WTC11 (cell line): ENCODE data around the gene DRG2. TPM values are rescaled to one million over a fixed set of nuclear protein-coding genes. Genes with fewer than 3 reads are reported as not detected.

Source experiments
- ATAC-seq: fragments of 200-7000 bp; cut with Tn5 transposase; 2 replicates; pipeline ENCODE4 v1.10.0; 2021; ENCODE audit warnings: mild to moderate bottlenecking, moderate library complexity
- CTCF ChIA-PET: fragments of 300-600 bp; sonication (Branson Sonifier 250); formaldehyde crosslinking; loops from one replicate; lab custom pipeline; 2021; ENCODE audit warnings: antibody characterized with exemption; lab: Charles Lee
- POLR2A ChIA-PET: fragments of 350-600 bp; sonication (Branson Sonifier 250); formaldehyde crosslinking; loops from one replicate; lab custom pipeline; 2021; ENCODE audit warnings: antibody characterized with exemption; lab: Charles Lee
- DNase-seq: peaks from one replicate; pipeline ENCODE4 v3.0.0; 2021; ENCODE audit warnings: low spot score
- H3K27ac Mint-ChIP-seq: 2 replicates; pipeline ENCODE4 v1.8.0; 2021; ENCODE audit warnings: mixed read lengths
- H3K27me3 Mint-ChIP-seq: 2 replicates; pipeline ENCODE4 v1.8.0; 2021; ENCODE audit warnings: low read depth, mild to moderate bottlenecking, moderate library complexity, mixed read lengths
- H3K36me3 Mint-ChIP-seq: 2 replicates; pipeline ENCODE4 v1.8.0; 2021; ENCODE audit warnings: mixed read lengths
- H3K4me1 Mint-ChIP-seq: 2 replicates; pipeline ENCODE4 v1.8.0; 2022; ENCODE audit warnings: mixed read lengths
- H3K4me3 Mint-ChIP-seq: 2 replicates; pipeline ENCODE4 v1.8.0; 2021; ENCODE audit warnings: mild to moderate bottlenecking, moderate library complexity, mixed read lengths
- H3K9me3 Mint-ChIP-seq: 2 replicates; pipeline ENCODE4 v1.8.0; 2021; ENCODE audit warnings: mixed read lengths
- FOXJ3 ChIP-seq: sonication (generic); formaldehyde crosslinking; IDR thresholded peaks from 2 replicates; pipeline ENCODE4 v1.9.0; 2021; ENCODE audit warnings: missing genetic modification reagents, mild to moderate bottlenecking, borderline replicate concordance
- IRF2 ChIP-seq: sonication (generic); formaldehyde crosslinking; IDR thresholded peaks from 2 replicates; pipeline ENCODE4 v1.8.0; 2022; ENCODE audit warnings: low read depth, missing genetic modification reagents, borderline replicate concordance
- JAZF1 ChIP-seq: fragments of 250-450 bp; sonication (Bioruptor Pico); IDR thresholded peaks from 2 replicates; pipeline ENCODE4 v1.9.0; 2021; ENCODE audit warnings: moderate library complexity, mild to moderate bottlenecking, inconsistent platforms
- TEAD4 ChIP-seq: sonication (generic); formaldehyde crosslinking; IDR thresholded peaks from 2 replicates; pipeline ENCODE4 v1.8.0; 2022; ENCODE audit warnings: mild to moderate bottlenecking, missing genetic modification reagents
- ZNF121 ChIP-seq: sonication (generic); formaldehyde crosslinking; IDR thresholded peaks from 2 replicates; pipeline ENCODE4 v1.8.0; 2023; ENCODE audit warnings: missing genetic modification reagents
- ZNF263 ChIP-seq: sonication (generic); formaldehyde crosslinking; IDR thresholded peaks from 2 replicates; pipeline ENCODE4 v1.8.1; 2022; ENCODE audit warnings: low read depth, mild to moderate bottlenecking, moderate library complexity, missing genetic modification reagents
- total RNA-seq: library from RNA; stranded (reverse); gene quantifications from 3 replicates; pipeline ENCODE4 v1.2.3, GENCODE V29; 2021
- TF ChIP-seq, protein P1 (sequence below): fragments of 200-600 bp; IDR thresholded peaks from 2 replicates; pipeline ENCODE4 v1.8.0; 2022; ENCODE audit warnings: antibody characterized with exemption
- TF ChIP-seq, protein P2 (sequence below): sonication (generic); formaldehyde crosslinking; IDR thresholded peaks from 2 replicates; pipeline ENCODE4 v1.8.1; 2023; ENCODE audit warnings: mild to moderate bottlenecking, moderate library complexity, missing genetic modification reagents
- TF ChIP-seq, protein P3 (sequence below): sonication (generic); formaldehyde crosslinking; IDR thresholded peaks from 2 replicates; pipeline ENCODE4 v1.8.1; 2023; ENCODE audit warnings: mild to moderate bottlenecking, missing genetic modification reagents
- TF ChIP-seq, protein P4 (sequence below): sonication (generic); formaldehyde crosslinking; IDR thresholded peaks from 2 replicates; pipeline ENCODE4 v1.8.1; 2023; ENCODE audit warnings: mild to moderate bottlenecking, missing genetic modification reagents, moderate library complexity
- TF ChIP-seq, protein P5 (sequence below): sonication (generic); formaldehyde crosslinking; IDR thresholded peaks from 2 replicates; pipeline ENCODE4 v1.8.1; 2022; ENCODE audit warnings: low read depth, mild to moderate bottlenecking, moderate library complexity, missing genetic modification reagents, borderline replicate concordance
- TF ChIP-seq, protein P6 (sequence below): fragments of 250-450 bp; sonication (Bioruptor Pico); IDR thresholded peaks from 2 replicates; pipeline ENCODE4 v2.1.2; 2022; ENCODE audit warnings: mild to moderate bottlenecking, moderate library complexity

Gene DRG2
- total RNA-seq, 1 experiment from 2014 or later, result 41.4 TPM

DNA sequence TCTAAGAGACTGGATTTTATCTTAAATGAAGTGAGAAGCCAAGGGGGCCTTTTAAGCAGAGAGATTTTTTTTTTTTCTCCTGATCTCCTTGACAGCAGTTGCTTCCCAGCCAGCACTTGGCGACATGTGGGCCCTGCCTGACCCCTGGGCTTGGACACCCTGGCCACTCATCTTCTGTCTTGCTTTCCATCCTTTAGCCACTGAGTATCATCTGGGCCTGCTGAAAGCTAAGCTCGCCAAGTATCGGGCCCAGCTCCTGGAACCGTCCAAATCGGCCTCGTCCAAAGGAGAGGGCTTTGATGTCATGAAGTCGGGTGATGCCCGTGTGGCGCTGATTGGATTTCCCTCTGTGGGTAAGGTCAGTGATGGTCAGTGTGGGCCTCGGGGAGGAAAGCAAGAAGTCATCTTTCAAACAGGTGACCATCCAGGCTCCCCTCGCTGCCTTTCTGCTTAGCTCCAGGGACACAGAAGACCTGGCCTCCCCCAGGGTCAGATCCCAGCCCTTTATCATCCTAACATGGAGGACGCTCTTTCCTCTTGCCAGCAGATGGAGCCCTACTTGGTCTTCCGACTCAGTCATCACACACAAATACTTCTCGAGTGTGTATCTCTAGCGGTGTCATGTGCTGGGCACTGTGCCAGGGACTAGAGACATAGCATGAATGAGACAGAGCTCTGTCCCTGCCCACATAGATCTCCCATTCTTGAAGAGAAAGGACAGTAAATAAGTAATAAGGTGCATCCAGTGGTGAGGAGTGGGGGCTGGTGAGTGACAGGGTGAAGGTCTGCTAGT is 6.1 kb downstream of the DRG2 start:
- DNase-seq (peak; percentile 25), ATAC-seq (peak; percentile 67)
- POLR2A ChIA-PET, result no interaction called here
- Mint-ChIP-seq H3K27me3 (no peaks in the 10 kb centered on the region), H3K27ac (peak overlapping the region; percentile 86; the same call in 1 of the 2 replicates), H3K4me1 (peaks cover 1% of the 10 kb centered on the region), H3K9me3 (no peaks in the 10 kb centered on the region), H3K4me3 (no peak overlapping the region), H3K36me3 (peaks cover 28% of the 10 kb centered on the region)
- no peak for TF ChIP-seq TEAD4 (CRISPR knock-in tag)
- no peak for TF ChIP-seq ZNF121
- TF ChIP-seq IRF2, result no peak
- TF ChIP-seq ZNF263 (CRISPR knock-in tag), result no peak
- TF ChIP-seq, protein P1, sequence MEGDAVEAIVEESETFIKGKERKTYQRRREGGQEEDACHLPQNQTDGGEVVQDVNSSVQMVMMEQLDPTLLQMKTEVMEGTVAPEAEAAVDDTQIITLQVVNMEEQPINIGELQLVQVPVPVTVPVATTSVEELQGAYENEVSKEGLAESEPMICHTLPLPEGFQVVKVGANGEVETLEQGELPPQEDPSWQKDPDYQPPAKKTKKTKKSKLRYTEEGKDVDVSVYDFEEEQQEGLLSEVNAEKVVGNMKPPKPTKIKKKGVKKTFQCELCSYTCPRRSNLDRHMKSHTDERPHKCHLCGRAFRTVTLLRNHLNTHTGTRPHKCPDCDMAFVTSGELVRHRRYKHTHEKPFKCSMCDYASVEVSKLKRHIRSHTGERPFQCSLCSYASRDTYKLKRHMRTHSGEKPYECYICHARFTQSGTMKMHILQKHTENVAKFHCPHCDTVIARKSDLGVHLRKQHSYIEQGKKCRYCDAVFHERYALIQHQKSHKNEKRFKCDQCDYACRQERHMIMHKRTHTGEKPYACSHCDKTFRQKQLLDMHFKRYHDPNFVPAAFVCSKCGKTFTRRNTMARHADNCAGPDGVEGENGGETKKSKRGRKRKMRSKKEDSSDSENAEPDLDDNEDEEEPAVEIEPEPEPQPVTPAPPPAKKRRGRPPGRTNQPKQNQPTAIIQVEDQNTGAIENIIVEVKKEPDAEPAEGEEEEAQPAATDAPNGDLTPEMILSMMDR, result peak; percentile 23; the same call in 1 of the 2 replicates
- no peak for TF ChIP-seq JAZF1 (CRISPR knock-in tag)
- CTCF ChIA-PET, result interaction anchor here (0.5 to 1.2 kb wide), 8 partner anchors 16 to 89 kb away, joined by 3 to 6 read pairs (median 4); partner anchors contain the start of gene ALKBH5

DNA sequence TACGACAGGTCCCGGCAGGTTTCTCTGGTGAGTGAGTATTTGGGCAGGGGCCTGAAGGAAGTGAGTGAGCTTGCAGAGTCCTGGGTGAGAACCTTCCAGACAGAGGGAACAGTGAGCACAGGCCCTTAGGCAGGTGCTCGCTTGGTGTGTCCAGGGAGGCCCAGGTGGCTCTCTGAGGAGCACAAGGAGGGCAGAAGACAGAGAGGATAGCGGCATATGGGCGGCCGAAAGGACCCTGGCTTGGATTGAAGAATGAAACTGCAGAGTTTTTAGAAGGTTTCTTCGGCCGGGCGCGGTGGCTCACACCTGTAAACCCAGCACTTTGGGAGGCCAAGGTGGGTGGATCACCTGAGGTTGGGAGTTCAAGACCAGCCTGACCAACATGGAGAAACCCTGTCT is 6.7 kb downstream of the DRG2 start:
- ChIA-PET CTCF (interaction anchor here (1.0 to 1.2 kb wide), 2 partner anchors 49 to 89 kb away, joined by 3 to 4 read pairs; partner anchors contain the start of gene ALKBH5), POLR2A (no interaction called here)
- Mint-ChIP-seq H3K27me3 (no peaks in the 10 kb centered on the region), H3K27ac (peak overlapping the region; percentile 33; the same call in 1 of the 2 replicates), H3K9me3 (no peaks in the 10 kb centered on the region), H3K4me1 (no peaks in the 10 kb centered on the region), H3K4me3 (no peak overlapping the region), H3K36me3 (peaks cover 32% of the 10 kb centered on the region)
- DNase-seq (no peak), ATAC-seq (no peak)
- TF ChIP-seq, protein P2, sequence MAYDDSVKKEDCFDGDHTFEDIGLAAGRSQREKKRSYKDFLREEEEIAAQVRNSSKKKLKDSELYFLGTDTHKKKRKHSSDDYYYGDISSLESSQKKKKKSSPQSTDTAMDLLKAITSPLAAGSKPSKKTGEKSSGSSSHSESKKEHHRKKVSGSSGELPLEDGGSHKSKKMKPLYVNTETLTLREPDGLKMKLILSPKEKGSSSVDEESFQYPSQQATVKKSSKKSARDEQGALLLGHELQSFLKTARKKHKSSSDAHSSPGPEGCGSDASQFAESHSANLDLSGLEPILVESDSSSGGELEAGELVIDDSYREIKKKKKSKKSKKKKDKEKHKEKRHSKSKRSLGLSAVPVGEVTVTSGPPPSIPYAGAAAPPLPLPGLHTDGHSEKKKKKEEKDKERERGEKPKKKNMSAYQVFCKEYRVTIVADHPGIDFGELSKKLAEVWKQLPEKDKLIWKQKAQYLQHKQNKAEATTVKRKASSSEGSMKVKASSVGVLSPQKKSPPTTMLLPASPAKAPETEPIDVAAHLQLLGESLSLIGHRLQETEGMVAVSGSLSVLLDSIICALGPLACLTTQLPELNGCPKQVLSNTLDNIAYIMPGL (CRISPR knock-in tag), result no peak
- TF ChIP-seq, protein P3, sequence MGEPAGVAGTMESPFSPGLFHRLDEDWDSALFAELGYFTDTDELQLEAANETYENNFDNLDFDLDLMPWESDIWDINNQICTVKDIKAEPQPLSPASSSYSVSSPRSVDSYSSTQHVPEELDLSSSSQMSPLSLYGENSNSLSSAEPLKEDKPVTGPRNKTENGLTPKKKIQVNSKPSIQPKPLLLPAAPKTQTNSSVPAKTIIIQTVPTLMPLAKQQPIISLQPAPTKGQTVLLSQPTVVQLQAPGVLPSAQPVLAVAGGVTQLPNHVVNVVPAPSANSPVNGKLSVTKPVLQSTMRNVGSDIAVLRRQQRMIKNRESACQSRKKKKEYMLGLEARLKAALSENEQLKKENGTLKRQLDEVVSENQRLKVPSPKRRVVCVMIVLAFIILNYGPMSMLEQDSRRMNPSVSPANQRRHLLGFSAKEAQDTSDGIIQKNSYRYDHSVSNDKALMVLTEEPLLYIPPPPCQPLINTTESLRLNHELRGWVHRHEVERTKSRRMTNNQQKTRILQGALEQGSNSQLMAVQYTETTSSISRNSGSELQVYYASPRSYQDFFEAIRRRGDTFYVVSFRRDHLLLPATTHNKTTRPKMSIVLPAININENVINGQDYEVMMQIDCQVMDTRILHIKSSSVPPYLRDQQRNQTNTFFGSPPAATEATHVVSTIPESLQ (CRISPR knock-in tag), result no peak
- no peak for TF ChIP-seq FOXJ3 (CRISPR knock-in tag)
- TF ChIP-seq, protein P4, sequence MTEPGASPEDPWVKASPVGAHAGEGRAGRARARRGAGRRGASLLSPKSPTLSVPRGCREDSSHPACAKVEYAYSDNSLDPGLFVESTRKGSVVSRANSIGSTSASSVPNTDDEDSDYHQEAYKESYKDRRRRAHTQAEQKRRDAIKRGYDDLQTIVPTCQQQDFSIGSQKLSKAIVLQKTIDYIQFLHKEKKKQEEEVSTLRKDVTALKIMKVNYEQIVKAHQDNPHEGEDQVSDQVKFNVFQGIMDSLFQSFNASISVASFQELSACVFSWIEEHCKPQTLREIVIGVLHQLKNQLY (CRISPR knock-in tag), result no peak
- TF ChIP-seq, protein P5, sequence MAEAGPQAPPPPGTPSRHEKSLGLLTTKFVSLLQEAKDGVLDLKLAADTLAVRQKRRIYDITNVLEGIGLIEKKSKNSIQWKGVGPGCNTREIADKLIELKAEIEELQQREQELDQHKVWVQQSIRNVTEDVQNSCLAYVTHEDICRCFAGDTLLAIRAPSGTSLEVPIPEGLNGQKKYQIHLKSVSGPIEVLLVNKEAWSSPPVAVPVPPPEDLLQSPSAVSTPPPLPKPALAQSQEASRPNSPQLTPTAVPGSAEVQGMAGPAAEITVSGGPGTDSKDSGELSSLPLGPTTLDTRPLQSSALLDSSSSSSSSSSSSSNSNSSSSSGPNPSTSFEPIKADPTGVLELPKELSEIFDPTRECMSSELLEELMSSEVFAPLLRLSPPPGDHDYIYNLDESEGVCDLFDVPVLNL, result no peak
- TF ChIP-seq, protein P6, sequence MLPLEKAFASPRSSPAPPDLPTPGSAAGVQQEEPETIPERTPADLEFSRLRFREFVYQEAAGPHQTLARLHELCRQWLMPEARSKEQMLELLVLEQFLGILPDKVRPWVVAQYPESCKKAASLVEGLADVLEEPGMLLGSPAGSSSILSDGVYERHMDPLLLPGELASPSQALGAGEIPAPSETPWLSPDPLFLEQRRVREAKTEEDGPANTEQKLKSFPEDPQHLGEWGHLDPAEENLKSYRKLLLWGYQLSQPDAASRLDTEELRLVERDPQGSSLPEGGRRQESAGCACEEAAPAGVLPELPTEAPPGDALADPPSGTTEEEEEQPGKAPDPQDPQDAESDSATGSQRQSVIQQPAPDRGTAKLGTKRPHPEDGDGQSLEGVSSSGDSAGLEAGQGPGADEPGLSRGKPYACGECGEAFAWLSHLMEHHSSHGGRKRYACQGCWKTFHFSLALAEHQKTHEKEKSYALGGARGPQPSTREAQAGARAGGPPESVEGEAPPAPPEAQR (CRISPR knock-in tag), result no peak
